Neural cell (in vitro differentiated cells): ENCODE measurements around the gene COX6B2. TPM values are rescaled to one million over a fixed set of nuclear protein-coding genes. Genes with fewer than 3 reads are reported as not detected.

Experiments used
- H2AFZ ChIP-seq: fragments of 200-600, 300-800 bp; sonication (generic), shearing (Covaris generic); 2 replicates; pipeline ENCODE4 v1.6.0; 2014; ENCODE audit warnings: low read depth, mild to moderate bottlenecking, antibody characterized with exemption, low read length, moderate library complexity
- H3F3A ChIP-seq: fragments of 200-600 bp; shearing (Covaris generic); 2 replicates; pipeline ENCODE4 v1.6.1; 2016; ENCODE audit warnings: mild to moderate bottlenecking, moderate library complexity, mixed read lengths, antibody characterized with exemption, low read length; ENCODE audit not compliant: insufficient read depth, poor library complexity, severe bottlenecking
- H3K27ac ChIP-seq: fragments of 200-600, 300-800 bp; sonication (generic), shearing (Covaris generic); 2 replicates; pipeline ENCODE4 v1.5.1; 2014; ENCODE audit warnings: mild to moderate bottlenecking, low read length, moderate library complexity
- H3K27me3 ChIP-seq: fragments of 300-800, 200-600 bp; sonication (generic), shearing (Covaris generic); 2 replicates; pipeline ENCODE4 v1.6.0; 2014; ENCODE audit warnings: mild to moderate bottlenecking, low read depth, low read length, moderate library complexity; ENCODE audit not compliant: insufficient read depth
- H3K36me3 ChIP-seq: fragments of 300-800, 200-600 bp; sonication (generic), shearing (Covaris generic); 2 replicates; pipeline ENCODE4 v1.5.1; 2014; ENCODE audit warnings: mild to moderate bottlenecking, antibody characterized with exemption, low read length, moderate library complexity; ENCODE audit not compliant: insufficient read depth
- H3K4me2 ChIP-seq: fragments of 300-800, 200-600 bp; sonication (generic), shearing (Covaris generic); 2 replicates; pipeline ENCODE4 v1.6.0; 2014; ENCODE audit warnings: mild to moderate bottlenecking, low read length
- H3K4me3 ChIP-seq: fragments of 300-800, 200-600 bp; sonication (generic), shearing (Covaris generic); 2 replicates; pipeline ENCODE4 v1.5.1; 2014; ENCODE audit warnings: mild to moderate bottlenecking, low read length, moderate library complexity
- H3K79me2 ChIP-seq: fragments of 200-600 bp; shearing (Covaris generic); replicated peaks from 2 replicates; pipeline ENCODE4 v1.6.0; 2014; ENCODE audit warnings: mild to moderate bottlenecking, low read length, moderate library complexity; ENCODE audit not compliant: insufficient read depth
- H3K9ac ChIP-seq: fragments of 300-800, 200-600 bp; sonication (generic), shearing (Covaris generic); 2 replicates; pipeline ENCODE4 v1.6.1; 2016; ENCODE audit warnings: mild to moderate bottlenecking, low read length, mixed read lengths
- H3K9me2 ChIP-seq: fragments of 200-600 bp; shearing (Covaris generic); 2 replicates; pipeline ENCODE4 v1.6.1; 2016; ENCODE audit warnings: mild to moderate bottlenecking, low read length, mixed read lengths; ENCODE audit not compliant: insufficient read depth
- H3K9me3 ChIP-seq: fragments of 200-600, 300-800 bp; sonication (generic), shearing (Covaris generic); 2 replicates; pipeline ENCODE4 v1.6.1; 2016; ENCODE audit warnings: mild to moderate bottlenecking, mixed run types, low read length, moderate library complexity, mixed read lengths
- H4K20me1 ChIP-seq: fragments of 200-600 bp; shearing (Covaris generic); 2 replicates; pipeline ENCODE4 v1.6.1; 2016; ENCODE audit warnings: mild to moderate bottlenecking, mixed run types; ENCODE audit not compliant: insufficient read depth
- EP300 ChIP-seq: fragments of 450-650 bp; conservative IDR thresholded peaks from 2 replicates; pipeline ENCODE4 v1.6.1; 2014; ENCODE audit warnings: antibody characterized with exemption, mild to moderate bottlenecking, moderate library complexity; ENCODE audit not compliant: poor library complexity, severe bottlenecking
- EZH2 ChIP-seq: fragments of 200-600, 300-800 bp; shearing (Covaris generic), sonication (generic); IDR thresholded peaks from 2 replicates; pipeline ENCODE4 v1.6.1; 2014; ENCODE audit warnings: antibody characterized with exemption, low read length, borderline replicate concordance, mild to moderate bottlenecking; ENCODE audit not compliant: insufficient read depth, poor library complexity, severe bottlenecking
- MXI1 ChIP-seq: fragments of 450-650 bp; conservative IDR thresholded peaks from 2 replicates; pipeline ENCODE4 v1.6.1; 2014; ENCODE audit warnings: antibody characterized with exemption, mild to moderate bottlenecking; ENCODE audit not compliant: poor library complexity, severe bottlenecking
- POLR2AphosphoS5 ChIP-seq: IDR thresholded peaks from 2 replicates; pipeline ENCODE4 v1.6.1; 2012
- RAD21 ChIP-seq: fragments of 450-650 bp; conservative IDR thresholded peaks from 2 replicates; pipeline ENCODE4 v1.6.1; 2014; ENCODE audit warnings: antibody characterized with exemption, mild to moderate bottlenecking, moderate library complexity
- SMC3 ChIP-seq: fragments of 450-650 bp; conservative IDR thresholded peaks from 2 replicates; pipeline ENCODE4 v1.6.1; 2014; ENCODE audit warnings: antibody characterized with exemption, mild to moderate bottlenecking, moderate library complexity; ENCODE audit not compliant: poor library complexity
- TAF1 ChIP-seq: IDR thresholded peaks from 2 replicates; pipeline ENCODE4 v1.6.1; 2012; ENCODE audit warnings: low read depth
- polyA plus RNA-seq: library from polyadenylated mRNA; depleted of rRNA; stranded (reverse); fragments of >200 nt; gene quantifications from 2 replicates; pipeline ENCODE4 v1.2.3, GENCODE V29; 2014
- TF ChIP-seq, protein P1 (sequence below): IDR thresholded peaks from 2 replicates; pipeline ENCODE4 v1.6.1; 2012; ENCODE audit warnings: borderline replicate concordance
- TF ChIP-seq, protein P2 (sequence below): fragments of 450-650 bp; IDR thresholded peaks from 2 replicates; pipeline ENCODE4 v1.5.1; 2014; ENCODE audit warnings: antibody characterized with exemption, mild to moderate bottlenecking, moderate library complexity; ENCODE audit not compliant: poor library complexity, severe bottlenecking

Gene COX6B2
- polyA plus RNA-seq, 1 donor from 2014 or later: 0.17 TPM

DNA sequence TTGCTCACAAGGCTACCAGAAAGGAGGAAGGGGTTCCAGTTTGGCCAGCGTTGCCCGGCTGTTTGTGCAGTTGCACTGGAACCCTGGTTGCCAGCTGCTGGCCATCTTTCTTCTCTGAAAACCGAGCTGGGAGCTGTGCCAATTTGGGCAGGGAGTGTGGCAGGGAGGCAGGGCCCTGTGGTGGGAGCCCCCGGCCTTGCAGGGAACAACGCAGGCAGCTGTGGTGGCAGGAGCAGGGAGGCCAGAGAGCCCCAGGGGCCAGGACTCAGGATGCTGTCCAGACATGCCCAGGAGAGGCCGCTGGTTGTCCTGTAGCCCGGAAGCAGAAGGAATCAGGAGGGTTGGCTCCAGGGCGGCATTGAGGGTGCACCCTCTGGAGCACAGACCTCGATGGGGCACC, 10.1 kb downstream of the COX6B2 start:
- H3K9me2 ChIP-seq: no peaks in the 10 kb centered on the region
- no peaks in the 10 kb centered on the region for H3K36me3 ChIP-seq
- no peaks in the 10 kb centered on the region for H3K27me3 ChIP-seq
- no peak overlapping the region for H3K9ac ChIP-seq
- peaks cover 10% of the 10 kb centered on the region for H3K79me2 ChIP-seq
- H2AFZ ChIP-seq: no peak overlapping the region
- H4K20me1 ChIP-seq: peaks cover 5% of the 10 kb centered on the region
- no peak overlapping the region for H3K27ac ChIP-seq
- no peaks in the 10 kb centered on the region for H3F3A ChIP-seq
- H3K9me3 ChIP-seq: no peaks in the 10 kb centered on the region
- TF ChIP-seq EP300 (no peak), MXI1 (no peak), SMC3 (no peak), POLR2AphosphoS5 (no peak), TAF1 (no peak), EZH2 (no peak), RAD21 (no peak)
- TF ChIP-seq, protein P1, sequence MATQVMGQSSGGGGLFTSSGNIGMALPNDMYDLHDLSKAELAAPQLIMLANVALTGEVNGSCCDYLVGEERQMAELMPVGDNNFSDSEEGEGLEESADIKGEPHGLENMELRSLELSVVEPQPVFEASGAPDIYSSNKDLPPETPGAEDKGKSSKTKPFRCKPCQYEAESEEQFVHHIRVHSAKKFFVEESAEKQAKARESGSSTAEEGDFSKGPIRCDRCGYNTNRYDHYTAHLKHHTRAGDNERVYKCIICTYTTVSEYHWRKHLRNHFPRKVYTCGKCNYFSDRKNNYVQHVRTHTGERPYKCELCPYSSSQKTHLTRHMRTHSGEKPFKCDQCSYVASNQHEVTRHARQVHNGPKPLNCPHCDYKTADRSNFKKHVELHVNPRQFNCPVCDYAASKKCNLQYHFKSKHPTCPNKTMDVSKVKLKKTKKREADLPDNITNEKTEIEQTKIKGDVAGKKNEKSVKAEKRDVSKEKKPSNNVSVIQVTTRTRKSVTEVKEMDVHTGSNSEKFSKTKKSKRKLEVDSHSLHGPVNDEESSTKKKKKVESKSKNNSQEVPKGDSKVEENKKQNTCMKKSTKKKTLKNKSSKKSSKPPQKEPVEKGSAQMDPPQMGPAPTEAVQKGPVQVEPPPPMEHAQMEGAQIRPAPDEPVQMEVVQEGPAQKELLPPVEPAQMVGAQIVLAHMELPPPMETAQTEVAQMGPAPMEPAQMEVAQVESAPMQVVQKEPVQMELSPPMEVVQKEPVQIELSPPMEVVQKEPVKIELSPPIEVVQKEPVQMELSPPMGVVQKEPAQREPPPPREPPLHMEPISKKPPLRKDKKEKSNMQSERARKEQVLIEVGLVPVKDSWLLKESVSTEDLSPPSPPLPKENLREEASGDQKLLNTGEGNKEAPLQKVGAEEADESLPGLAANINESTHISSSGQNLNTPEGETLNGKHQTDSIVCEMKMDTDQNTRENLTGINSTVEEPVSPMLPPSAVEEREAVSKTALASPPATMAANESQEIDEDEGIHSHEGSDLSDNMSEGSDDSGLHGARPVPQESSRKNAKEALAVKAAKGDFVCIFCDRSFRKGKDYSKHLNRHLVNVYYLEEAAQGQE: no peak
- TF ChIP-seq, protein P2, sequence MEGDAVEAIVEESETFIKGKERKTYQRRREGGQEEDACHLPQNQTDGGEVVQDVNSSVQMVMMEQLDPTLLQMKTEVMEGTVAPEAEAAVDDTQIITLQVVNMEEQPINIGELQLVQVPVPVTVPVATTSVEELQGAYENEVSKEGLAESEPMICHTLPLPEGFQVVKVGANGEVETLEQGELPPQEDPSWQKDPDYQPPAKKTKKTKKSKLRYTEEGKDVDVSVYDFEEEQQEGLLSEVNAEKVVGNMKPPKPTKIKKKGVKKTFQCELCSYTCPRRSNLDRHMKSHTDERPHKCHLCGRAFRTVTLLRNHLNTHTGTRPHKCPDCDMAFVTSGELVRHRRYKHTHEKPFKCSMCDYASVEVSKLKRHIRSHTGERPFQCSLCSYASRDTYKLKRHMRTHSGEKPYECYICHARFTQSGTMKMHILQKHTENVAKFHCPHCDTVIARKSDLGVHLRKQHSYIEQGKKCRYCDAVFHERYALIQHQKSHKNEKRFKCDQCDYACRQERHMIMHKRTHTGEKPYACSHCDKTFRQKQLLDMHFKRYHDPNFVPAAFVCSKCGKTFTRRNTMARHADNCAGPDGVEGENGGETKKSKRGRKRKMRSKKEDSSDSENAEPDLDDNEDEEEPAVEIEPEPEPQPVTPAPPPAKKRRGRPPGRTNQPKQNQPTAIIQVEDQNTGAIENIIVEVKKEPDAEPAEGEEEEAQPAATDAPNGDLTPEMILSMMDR: no peak
- no peak overlapping the region for H3K4me2 ChIP-seq
- no peak overlapping the region for H3K4me3 ChIP-seq

DNA sequence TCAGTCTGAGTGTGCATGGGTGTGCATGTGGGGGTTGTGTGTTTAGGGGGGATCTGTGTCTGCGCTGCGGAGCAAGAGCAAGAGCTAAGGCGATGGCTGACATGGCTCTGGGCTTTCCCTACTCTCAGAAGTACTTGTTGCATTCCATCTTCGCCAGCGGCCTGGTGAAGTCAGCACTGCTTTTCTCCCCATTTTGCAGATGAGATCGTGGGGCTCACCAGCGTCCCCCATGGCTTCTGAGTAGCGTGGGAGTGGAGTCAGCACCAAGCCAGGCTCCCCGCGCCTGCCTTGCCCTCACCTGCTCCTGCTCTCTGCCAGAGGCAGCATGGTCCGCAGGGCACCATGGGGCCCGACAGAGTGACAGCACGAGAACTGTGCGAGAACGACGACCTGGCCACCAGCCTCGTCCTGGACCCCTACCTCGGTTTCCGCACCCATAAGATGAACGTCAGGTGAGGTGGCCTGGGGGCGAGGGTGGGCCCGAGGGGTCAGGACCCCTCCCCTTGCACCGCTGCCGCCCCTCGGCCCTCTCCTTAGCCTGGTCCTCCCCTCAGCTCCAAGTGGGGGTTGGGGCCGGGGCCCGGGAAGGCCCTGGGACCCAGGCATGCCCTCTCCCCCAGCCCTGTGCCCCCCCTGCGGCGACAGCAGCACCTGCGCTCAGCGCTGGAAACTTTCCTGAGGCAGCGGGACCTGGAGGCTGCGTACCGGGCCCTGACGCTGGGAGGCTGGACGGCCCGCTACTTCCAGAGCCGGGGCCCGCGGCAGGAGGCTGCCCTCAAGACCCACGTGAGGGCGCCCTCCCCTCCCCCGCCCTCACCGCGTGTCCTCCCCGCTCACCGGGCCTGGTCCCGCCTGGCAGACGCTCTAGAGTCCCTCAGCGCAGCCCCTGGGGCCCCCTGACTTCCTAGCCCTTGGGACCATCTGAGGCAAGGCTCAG, 12.7 kb downstream of the COX6B2 start:
- H2AFZ ChIP-seq: no peak overlapping the region
- peak overlapping the region; percentile 5 for H3K4me2 ChIP-seq
- TF ChIP-seq TAF1 (no peak), SMC3 (no peak), POLR2AphosphoS5 (no peak), MXI1 (peak; percentile 7)
- peak overlapping the region; percentile 95 for H3K4me3 ChIP-seq
- no peaks in the 10 kb centered on the region for H3K9me2 ChIP-seq
- H3K9me3 ChIP-seq: no peaks in the 10 kb centered on the region
- H3K79me2 ChIP-seq: peaks cover 10% of the 10 kb centered on the region
- no peaks in the 10 kb centered on the region for H3F3A ChIP-seq
- H4K20me1 ChIP-seq: peaks cover 5% of the 10 kb centered on the region
- peak overlapping the region; percentile 99 for H3K9ac ChIP-seq
- H3K36me3 ChIP-seq: no peaks in the 10 kb centered on the region
- H3K27ac ChIP-seq: peak overlapping the region; percentile 98
- H3K27me3 ChIP-seq: no peaks in the 10 kb centered on the region
